H9 (cell line): ENCODE measurements around the gene TMC3. TPM values are rescaled to one million over a fixed set of nuclear protein-coding genes. Genes with fewer than 3 reads are reported as not detected.

Experiments used
- DNase-seq: peaks from one replicate; pipeline ENCODE4 v3.0.0-alpha.2; 2017
- H2AFZ ChIP-seq: one replicate; pipeline ENCODE4 v1.6.1; 2013; ENCODE audit warnings: mild to moderate bottlenecking, low read length, control low read depth, moderate library complexity
- H2AK5ac ChIP-seq: 2 replicates; pipeline ENCODE4 v1.6.1; 2013; ENCODE audit warnings: low read length, control low read depth, mixed read lengths; ENCODE audit not compliant: insufficient read length
- H2BK120ac ChIP-seq: one replicate; pipeline ENCODE4 v1.6.1; 2013; ENCODE audit warnings: low read depth, mild to moderate bottlenecking, low read length, control low read depth, inconsistent platforms; ENCODE audit not compliant: poor library complexity, severe bottlenecking
- H2BK12ac ChIP-seq: 2 replicates; pipeline ENCODE4 v1.6.1; 2013; ENCODE audit warnings: low read length, control low read depth, mixed read lengths, low read depth; ENCODE audit not compliant: insufficient read length
- H2BK15ac ChIP-seq: 2 replicates; pipeline ENCODE4 v1.6.1; 2013; ENCODE audit warnings: low read depth, low read length, control low read depth
- H2BK20ac ChIP-seq: one replicate; pipeline ENCODE4 v1.6.1; 2013; ENCODE audit warnings: low read depth, mild to moderate bottlenecking, low read length, control low read depth, inconsistent platforms; ENCODE audit not compliant: poor library complexity, severe bottlenecking
- H2BK5ac ChIP-seq: 2 replicates; pipeline ENCODE4 v1.6.1; 2013; ENCODE audit warnings: low read length, control low read depth, mixed read lengths; ENCODE audit not compliant: insufficient read length
- H3K14ac ChIP-seq: 2 replicates; pipeline ENCODE4 v1.6.1; 2013; ENCODE audit warnings: low read length, control low read depth; ENCODE audit not compliant: insufficient read depth
- H3K18ac ChIP-seq: 2 replicates; pipeline ENCODE4 v1.6.1; 2013; ENCODE audit warnings: low read depth, mild to moderate bottlenecking, mixed read lengths, low read length, control low read depth; ENCODE audit not compliant: insufficient read length
- H3K23ac ChIP-seq: 2 replicates; pipeline ENCODE4 v1.6.1; 2013; ENCODE audit warnings: low read length, control low read depth, mixed read lengths, low read depth; ENCODE audit not compliant: insufficient read length
- H3K23me2 ChIP-seq: 2 replicates; pipeline ENCODE4 v1.6.1; 2013; ENCODE audit warnings: low read depth, mild to moderate bottlenecking, mixed read lengths, low read length, control low read depth; ENCODE audit not compliant: insufficient read length, poor library complexity, severe bottlenecking
- H3K27ac ChIP-seq: 2 replicates; pipeline ENCODE4 v1.5.1; 2013; ENCODE audit warnings: low read length, control low read depth, mixed read lengths, low read depth; ENCODE audit not compliant: insufficient read length
- H3K27me3 ChIP-seq: 2 replicates; pipeline ENCODE4 v1.6.1; 2013; ENCODE audit warnings: low read length, control low read depth, inconsistent platforms; ENCODE audit not compliant: insufficient read depth
- H3K4ac ChIP-seq: 2 replicates; pipeline ENCODE4 v1.6.1; 2013; ENCODE audit warnings: low read depth, mild to moderate bottlenecking, control low read depth, inconsistent platforms, low read length, moderate library complexity
- H3K4me1 ChIP-seq: 2 replicates; pipeline ENCODE4 v1.6.1; 2013; ENCODE audit warnings: low read length, control low read depth, inconsistent platforms; ENCODE audit not compliant: insufficient read depth
- H3K4me2 ChIP-seq: 2 replicates; pipeline ENCODE4 v1.6.1; 2013; ENCODE audit warnings: low read length, control low read depth, mixed read lengths; ENCODE audit not compliant: insufficient read length, insufficient read depth
- H3K56ac ChIP-seq: 2 replicates; pipeline ENCODE4 v1.6.1; 2013; ENCODE audit warnings: low read depth, mild to moderate bottlenecking, mixed read lengths, low read length, control low read depth; ENCODE audit not compliant: insufficient read length
- H3K79me1 ChIP-seq: 2 replicates; pipeline ENCODE4 v1.6.1; 2013; ENCODE audit warnings: low read depth, mild to moderate bottlenecking, moderate library complexity, low read length, control low read depth, inconsistent platforms; ENCODE audit not compliant: insufficient read depth, poor library complexity, severe bottlenecking
- H3K79me2 ChIP-seq: 2 replicates; pipeline ENCODE4 v1.6.1; 2013; ENCODE audit warnings: low read length, control low read depth, inconsistent platforms; ENCODE audit not compliant: insufficient read depth
- H3K9ac ChIP-seq: 2 replicates; pipeline ENCODE4 v1.6.1; 2013; ENCODE audit warnings: low read length, control low read depth, mixed read lengths; ENCODE audit not compliant: insufficient read length; ENCODE audit errors: extremely low read depth
- H3K9me3 ChIP-seq: one replicate; pipeline ENCODE4 v1.6.1; 2013; ENCODE audit warnings: low read depth, low read length, inconsistent platforms; ENCODE audit not compliant: control insufficient read depth
- H3T11ph ChIP-seq: one replicate; pipeline ENCODE4 v1.6.1; 2013; ENCODE audit warnings: mild to moderate bottlenecking, low read length, control low read depth, inconsistent platforms
- H4K20me1 ChIP-seq: one replicate; pipeline ENCODE4 v1.6.1; 2013; ENCODE audit not compliant: control insufficient read depth, insufficient read length, insufficient read depth
- H4K5ac ChIP-seq: 2 replicates; pipeline ENCODE4 v1.6.1; 2013; ENCODE audit warnings: low read depth, mild to moderate bottlenecking, mixed read lengths, low read length, control low read depth; ENCODE audit not compliant: insufficient read length
- H4K8ac ChIP-seq: replicated peaks from 2 replicates; pipeline ENCODE4 v1.6.1; 2013; ENCODE audit warnings: low read length, control low read depth, mixed read lengths, low read depth; ENCODE audit not compliant: insufficient read length
- H4K91ac ChIP-seq: 2 replicates; pipeline ENCODE4 v1.6.1; 2013; ENCODE audit warnings: low read depth, mild to moderate bottlenecking, moderate library complexity, mixed read lengths, low read length, control low read depth; ENCODE audit not compliant: insufficient read length
- H3K27ac Mint-ChIP-seq, 3 experiments: 2 replicates in 2 of 3; 3 replicates in 1 of 3; pipeline ENCODE4 v1.8.0; 2020 to 2021; ENCODE audit warnings: mixed read lengths in 3 of 3, mild to moderate bottlenecking in 1 of 3, moderate library complexity in 1 of 3
- H3K27me3 Mint-ChIP-seq: 2 replicates; pipeline ENCODE4 v1.8.0; 2021; ENCODE audit warnings: low read depth, mild to moderate bottlenecking, moderate library complexity, mixed read lengths
- H3K36me3 Mint-ChIP-seq, 3 experiments: 2 replicates in 2 of 3; 3 replicates in 1 of 3; pipeline ENCODE4 v1.8.0; 2020 to 2021; ENCODE audit warnings: low read depth in 3 of 3, mixed read lengths in 3 of 3; ENCODE audit not compliant: insufficient read depth in 1 of 3
- H3K4me1 Mint-ChIP-seq, 2 experiments: 2 replicates each; pipeline ENCODE4 v1.8.0; 2020; ENCODE audit warnings: mixed read lengths in 2 of 2
- H3K4me3 Mint-ChIP-seq, 2 experiments: 2 replicates in 1 of 2; 3 replicates in 1 of 2; pipeline ENCODE4 v1.8.0; 2020 to 2021; ENCODE audit warnings: mild to moderate bottlenecking in 2 of 2, mixed read lengths in 2 of 2, moderate library complexity in 1 of 2
- H3K9me3 Mint-ChIP-seq, 2 experiments: 2 replicates in 1 of 2; 3 replicates in 1 of 2; pipeline ENCODE4 v1.8.0; 2020; ENCODE audit warnings: mild to moderate bottlenecking in 2 of 2, mixed read lengths in 2 of 2, moderate library complexity in 1 of 2
- CTCF ChIP-seq: fragments of 200-600 bp; sonication (generic); conservative IDR thresholded peaks from 3 replicates; pipeline ENCODE4 v1.8.0; 2021; ENCODE audit warnings: antibody characterized with exemption, mild to moderate bottlenecking
- WGBS: extraction: QIAGEN DNeasy Blood & Tissue Kit; methylation state at CpG from one replicate; pipeline ENCODE4 v1.1.7; 2013; ENCODE audit warnings: missing lambda C conversion rate, low lambda C conversion rate, mixed read lengths; ENCODE audit not compliant: insufficient read length; ENCODE audit errors: extremely low coverage; 5-methylcytosine and 5-hydroxymethylcytosine counted together
- total RNA-seq: library from RNA; stranded (reverse); gene quantifications from 2 replicates; pipeline ENCODE4 v1.2.1, GENCODE V29; 2021

TMC3 gene
- total RNA-seq, 1 experiment from 2014 or later = not detected

- no peak overlapping the region for H3K4me2 ChIP-seq
- H3K4ac ChIP-seq = no peak overlapping the region
- no peaks in the 10 kb centered on the region for H3K4me1 ChIP-seq
- Mint-ChIP-seq H3K4me1 (no peaks in the 10 kb centered on the region; a peak in 1 of 4 replicates), H3K27ac (no peak overlapping the region), H3K4me3 (no peak overlapping the region), H3K9me3 (no peaks in the 10 kb centered on the region), H3K36me3 (no peaks in the 10 kb centered on the region), H3K27me3 (no peaks in the 10 kb centered on the region; the same call in 1 of the 2 replicates)
- H2AFZ ChIP-seq = no peak overlapping the region
- no peak overlapping the region for H2BK120ac ChIP-seq
- H2BK12ac ChIP-seq = no peak overlapping the region
- no peak overlapping the region for H3K56ac ChIP-seq
- H3K23me2 ChIP-seq = no peaks in the 10 kb centered on the region
- DNase-seq = no peak
- no peak overlapping the region for H2BK20ac ChIP-seq
- no peak overlapping the region for H3T11ph ChIP-seq
- no peak overlapping the region for H3K18ac ChIP-seq
- H2BK15ac ChIP-seq = no peak overlapping the region
- H4K20me1 ChIP-seq = no peaks in the 10 kb centered on the region
- H3K79me2 ChIP-seq = no peaks in the 10 kb centered on the region
- H3K79me1 ChIP-seq = no peaks in the 10 kb centered on the region
- TF ChIP-seq CTCF = no peak
- H4K8ac ChIP-seq = no peak overlapping the region
- no peaks in the 10 kb centered on the region; the same call in 1 of the 2 replicates for H3K27me3 ChIP-seq
- H3K14ac ChIP-seq = no peak overlapping the region
- H3K9me3 ChIP-seq = no peaks in the 10 kb centered on the region
- no peak overlapping the region for H3K23ac ChIP-seq
- no peak overlapping the region for H4K5ac ChIP-seq
- no peak overlapping the region for H2AK5ac ChIP-seq
- no peak overlapping the region for H4K91ac ChIP-seq
- no peak overlapping the region for H3K9ac ChIP-seq
- WGBS = no CpG with 5 or more reads among the region's 5 CpGs
- H3K27ac ChIP-seq = no peak overlapping the region
- no peak overlapping the region for H2BK5ac ChIP-seq
These were observed 837 bp downstream of the TMC3 start for GRCh38 chr15:81373176-81373575.
